Stomach (tissue), 4 donors: ENCODE results near the gene CD46.

Source experiments
- POLR2AphosphoS5 ChIP-seq, 3 donors: sonication (generic); formaldehyde crosslinking; IDR thresholded peaks; one replicate each; pipeline ENCODE4 v1.6.1; 2016; ENCODE audit warnings: antibody characterized with exemption in 3 of 3
- TF ChIP-seq, protein P1 (sequence below), 7 experiments: fragments of 450-650 bp in 4 of 7; fragments of 200-600 bp in 3 of 7; sonication (generic) in 3 of 7; IDR thresholded peaks; one replicate each; pipeline ENCODE4 v1.5.1; 2016 to 2019; ENCODE audit warnings: antibody characterized with exemption in 7 of 7, control low read depth in 2 of 7, mild to moderate bottlenecking in 1 of 7

DNA sequence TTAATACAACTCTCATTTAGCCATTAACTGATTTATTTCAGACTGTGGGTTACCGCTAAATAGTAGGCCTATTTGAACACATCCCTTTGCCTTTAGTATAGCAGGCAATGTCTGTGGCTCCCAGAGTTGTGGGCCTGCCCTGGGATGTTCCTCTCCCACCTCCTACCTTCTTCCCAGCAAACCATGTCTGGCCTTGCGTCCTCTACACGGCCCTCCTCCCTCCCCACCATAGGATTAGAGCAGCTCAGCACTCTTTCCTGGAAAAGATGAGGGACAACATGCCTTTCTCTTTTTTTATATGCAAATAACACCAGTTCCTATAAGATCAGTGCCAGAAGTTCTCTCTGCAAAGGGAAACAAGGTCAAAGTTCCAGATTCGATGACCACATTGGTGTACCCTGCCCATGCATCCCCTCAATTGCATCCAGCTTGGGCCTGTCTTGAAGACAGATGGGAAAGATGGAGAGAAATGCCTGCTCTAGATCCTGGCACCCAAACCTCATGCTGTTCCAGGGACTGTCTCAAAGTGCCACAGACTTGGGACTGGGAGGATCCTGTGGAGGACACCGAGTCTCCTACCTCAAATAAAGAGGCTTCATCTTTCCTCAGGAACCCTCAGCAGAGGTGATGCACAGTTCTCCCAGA lies 57.2 kb downstream of the CD46 start:
- TF ChIP-seq, protein P1, sequence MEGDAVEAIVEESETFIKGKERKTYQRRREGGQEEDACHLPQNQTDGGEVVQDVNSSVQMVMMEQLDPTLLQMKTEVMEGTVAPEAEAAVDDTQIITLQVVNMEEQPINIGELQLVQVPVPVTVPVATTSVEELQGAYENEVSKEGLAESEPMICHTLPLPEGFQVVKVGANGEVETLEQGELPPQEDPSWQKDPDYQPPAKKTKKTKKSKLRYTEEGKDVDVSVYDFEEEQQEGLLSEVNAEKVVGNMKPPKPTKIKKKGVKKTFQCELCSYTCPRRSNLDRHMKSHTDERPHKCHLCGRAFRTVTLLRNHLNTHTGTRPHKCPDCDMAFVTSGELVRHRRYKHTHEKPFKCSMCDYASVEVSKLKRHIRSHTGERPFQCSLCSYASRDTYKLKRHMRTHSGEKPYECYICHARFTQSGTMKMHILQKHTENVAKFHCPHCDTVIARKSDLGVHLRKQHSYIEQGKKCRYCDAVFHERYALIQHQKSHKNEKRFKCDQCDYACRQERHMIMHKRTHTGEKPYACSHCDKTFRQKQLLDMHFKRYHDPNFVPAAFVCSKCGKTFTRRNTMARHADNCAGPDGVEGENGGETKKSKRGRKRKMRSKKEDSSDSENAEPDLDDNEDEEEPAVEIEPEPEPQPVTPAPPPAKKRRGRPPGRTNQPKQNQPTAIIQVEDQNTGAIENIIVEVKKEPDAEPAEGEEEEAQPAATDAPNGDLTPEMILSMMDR (IDR thresholded peaks at IDR 0.05), result no peak
- TF ChIP-seq POLR2AphosphoS5 (IDR thresholded peaks at IDR 0.05), result peak in 2 of 3 donors; percentile 4
